Measurements from ENCODE around the gene IDH3A. TPM values are rescaled to one million over a fixed set of nuclear protein-coding genes. Genes with fewer than 3 reads are reported as not detected.

IDH3A gene
- total RNA-seq, 2 experiments from 2014 or later = 47.0 to 140 TPM

- Histone ChIP-seq H2AFZ (ENCODE audit: low read length) (no peak overlapping the region), H3K79me2 (ENCODE audit: insufficient read depth, low read depth, low read length) (no peaks in the 10 kb centered on the region), H3K36me3 (ENCODE audit: insufficient read depth, low read length) (no peaks in the 10 kb centered on the region), H3K27ac (ENCODE audit: low read depth, low read length, poor library complexity, severe bottlenecking) (no peak overlapping the region), H3K4me1 (ENCODE audit: insufficient read depth, low read length, poor library complexity, severe bottlenecking) (no peaks in the 10 kb centered on the region), H3K4me3 (ENCODE audit: low read depth, low read length, poor library complexity, severe bottlenecking) (no peak overlapping the region), H3K9me3 (ENCODE audit: low read length) (no peaks in the 10 kb centered on the region), H4K20me1 (ENCODE audit: insufficient read depth, low read length) (no peaks in the 10 kb centered on the region), H3K4me2 (ENCODE audit: low read length) (no peak overlapping the region), H3K9me2 (ENCODE audit: insufficient read depth, low read length) (no peaks in the 10 kb centered on the region)
- intact Hi-C loops (cut with micrococcal nuclease; ENCODE audit: unreplicated experiment) = no loop called here
- DNase-seq (ENCODE audit: low spot score) = no peak
- ChIA-PET POLR2A (no interaction called here), CTCF (ENCODE audit: unreplicated experiment) (no interaction called here)
- no TSS peak for BruUV-seq (replicated peaks)
- no peak for TF ChIP-seq EZH2phosphoT487 (IDR thresholded peaks at IDR 0.05; ENCODE audit: borderline replicate concordance, low read depth, low read length)
- no peak for TF ChIP-seq CTCF (conservative IDR thresholded peaks at IDR 0.05; ENCODE audit: low read length)
Observed at GRCh38 chr15:78212546-78213424, 63.6 kb downstream of the IDH3A start.

- Histone ChIP-seq H3K36me3 (ENCODE audit: insufficient read depth, low read length) (no peaks in the 10 kb centered on the region), H3K9me3 (ENCODE audit: low read length) (no peaks in the 10 kb centered on the region), H3K4me1 (ENCODE audit: insufficient read depth, low read length, poor library complexity, severe bottlenecking) (no peaks in the 10 kb centered on the region), H3K27ac (ENCODE audit: low read depth, low read length, poor library complexity, severe bottlenecking) (no peak overlapping the region), H3K9me2 (ENCODE audit: insufficient read depth, low read length) (no peaks in the 10 kb centered on the region), H3K4me3 (ENCODE audit: low read depth, low read length, poor library complexity, severe bottlenecking) (no peak overlapping the region), H4K20me1 (ENCODE audit: insufficient read depth, low read length) (no peaks in the 10 kb centered on the region), H3K79me2 (ENCODE audit: insufficient read depth, low read depth, low read length) (no peaks in the 10 kb centered on the region), H2AFZ (ENCODE audit: low read length) (no peak overlapping the region), H3K4me2 (ENCODE audit: low read length) (no peak overlapping the region)
- no TSS peak for BruUV-seq (replicated peaks)
- no peak for DNase-seq (ENCODE audit: low spot score)
- TF ChIP-seq EZH2phosphoT487 (IDR thresholded peaks at IDR 0.05; ENCODE audit: borderline replicate concordance, low read depth, low read length) = no peak
- ChIA-PET POLR2A (interaction anchor here (0.7 kb wide), 1 partner anchor 29 kb away, joined by 3 read pairs; no protein-coding TSS in a partner anchor), CTCF (ENCODE audit: unreplicated experiment) (interaction anchor here (1.2 kb wide), 1 partner anchor 28 kb away, joined by 3 read pairs; no protein-coding TSS in a partner anchor)
- intact Hi-C loops (cut with micrococcal nuclease; ENCODE audit: unreplicated experiment) = no loop called here
Observed at GRCh38 chr15:78213425-78213750, 64.2 kb downstream of the IDH3A start.

DNA sequence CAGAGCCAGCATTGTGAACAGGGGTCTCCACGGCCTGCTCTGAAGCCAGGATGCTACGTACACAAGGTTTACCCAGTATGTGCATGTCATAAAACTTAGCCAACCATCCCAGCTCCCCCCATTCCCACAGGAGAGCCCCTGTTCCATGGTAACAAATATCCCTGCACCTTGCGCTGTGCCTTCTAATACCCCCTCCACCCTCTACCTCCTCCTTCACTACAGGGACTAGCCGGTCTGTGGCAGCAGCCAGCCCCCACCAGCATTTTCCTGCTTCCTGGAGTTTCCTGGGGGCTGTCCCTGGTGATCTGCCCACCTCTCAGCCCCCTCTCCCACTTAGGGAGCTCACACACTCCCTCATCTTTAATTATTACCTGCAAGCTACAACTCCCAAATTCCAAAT, 64.8 kb downstream of the IDH3A start:
- Histone ChIP-seq H3K9me3 (ENCODE audit: low read length) (no peaks in the 10 kb centered on the region), H3K79me2 (ENCODE audit: insufficient read depth, low read depth, low read length) (no peaks in the 10 kb centered on the region), H3K9me2 (ENCODE audit: insufficient read depth, low read length) (no peaks in the 10 kb centered on the region), H3K27ac (ENCODE audit: low read depth, low read length, poor library complexity, severe bottlenecking) (no peak overlapping the region), H3K4me1 (ENCODE audit: insufficient read depth, low read length, poor library complexity, severe bottlenecking) (no peaks in the 10 kb centered on the region), H3K36me3 (ENCODE audit: insufficient read depth, low read length) (no peaks in the 10 kb centered on the region), H4K20me1 (ENCODE audit: insufficient read depth, low read length) (no peaks in the 10 kb centered on the region), H3K4me2 (ENCODE audit: low read length) (no peak overlapping the region), H2AFZ (ENCODE audit: low read length) (no peak overlapping the region), H3K4me3 (ENCODE audit: low read depth, low read length, poor library complexity, severe bottlenecking) (no peak overlapping the region)
- intact Hi-C loops (cut with micrococcal nuclease; ENCODE audit: unreplicated experiment) = no loop called here
- no TSS peak for BruUV-seq (replicated peaks)
- no peak for TF ChIP-seq CTCF (conservative IDR thresholded peaks at IDR 0.05; ENCODE audit: low read length)
- no peak for TF ChIP-seq EZH2phosphoT487 (IDR thresholded peaks at IDR 0.05; ENCODE audit: borderline replicate concordance, low read depth, low read length)
- ChIA-PET POLR2A (interaction anchor here (0.7 kb wide), 1 partner anchor 28 kb away, joined by 3 read pairs; no protein-coding TSS in a partner anchor), CTCF (ENCODE audit: unreplicated experiment) (interaction anchor here (1.2 kb wide), 1 partner anchor 28 kb away, joined by 3 read pairs; no protein-coding TSS in a partner anchor)
- no peak for DNase-seq (ENCODE audit: low spot score)
